IPS-18c (cell line): ENCODE measurements around the gene DOCK7.

Experiments
- H3K4me3 ChIP-seq: 2 replicates; pipeline ENCODE4 v1.7.0; 2013; ENCODE audit warnings: low read depth, mild to moderate bottlenecking, low read length, moderate library complexity; ENCODE audit not compliant: insufficient read depth
- H3K9me3 ChIP-seq: one replicate; pipeline ENCODE4 v1.6.1; 2013; ENCODE audit warnings: mild to moderate bottlenecking, low read length, moderate library complexity; ENCODE audit not compliant: control insufficient read depth, insufficient read depth

The DOCK7 gene

DNA sequence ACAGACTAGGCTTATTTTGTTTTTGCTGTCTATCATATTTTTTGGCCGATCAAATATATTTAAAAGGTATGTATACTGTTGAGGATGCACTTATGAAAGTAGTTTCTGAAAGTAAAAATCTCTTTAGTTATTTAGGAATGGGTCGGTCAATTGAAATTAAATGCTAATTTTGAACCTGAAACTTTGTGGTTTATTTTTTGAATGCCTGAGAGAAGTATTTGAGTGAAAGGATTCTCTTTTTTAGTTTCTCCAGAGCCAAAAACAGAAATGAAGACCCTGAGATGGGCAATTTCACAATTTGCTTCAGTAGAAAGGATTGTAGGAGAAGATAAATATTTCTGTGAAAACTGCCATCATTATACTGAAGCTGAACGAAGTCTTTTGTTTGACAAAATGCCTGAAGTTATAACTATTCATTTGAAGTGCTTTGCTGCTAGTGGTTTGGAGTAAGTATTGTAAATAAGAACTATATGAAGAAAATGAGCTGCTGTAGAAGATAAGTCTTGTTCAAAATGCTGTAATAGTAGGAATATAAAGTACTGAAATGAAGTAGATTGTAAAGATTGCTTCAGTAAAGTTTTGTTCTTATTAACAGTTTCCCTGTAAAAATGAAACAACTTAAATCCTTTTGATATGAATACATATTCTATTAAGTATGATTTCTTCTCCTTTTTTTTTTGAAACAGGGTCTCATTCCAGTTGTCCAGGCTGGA, 239.8 kb downstream of the DOCK7 start:
- no peaks in the 10 kb centered on the region for H3K9me3 ChIP-seq
- no peak overlapping the region for H3K4me3 ChIP-seq

DNA sequence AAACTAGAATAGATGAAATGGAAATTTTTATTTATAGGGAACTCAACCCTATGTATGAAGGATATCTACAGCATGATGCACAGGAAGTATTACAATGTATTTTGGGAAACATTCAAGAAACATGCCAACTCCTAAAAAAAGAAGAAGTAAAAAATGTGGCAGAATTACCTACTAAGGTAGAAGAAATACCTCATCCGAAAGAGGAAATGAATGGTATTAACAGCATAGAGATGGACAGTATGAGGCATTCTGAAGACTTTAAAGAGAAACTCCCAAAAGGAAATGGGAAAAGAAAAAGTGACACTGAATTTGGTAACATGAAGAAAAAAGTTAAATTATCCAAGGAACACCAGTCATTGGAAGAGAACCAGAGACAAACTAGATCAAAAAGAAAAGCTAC, 243.5 kb downstream of the DOCK7 start:
- Histone ChIP-seq H3K4me3 (no peak overlapping the region), H3K9me3 (no peaks in the 10 kb centered on the region)

DNA sequence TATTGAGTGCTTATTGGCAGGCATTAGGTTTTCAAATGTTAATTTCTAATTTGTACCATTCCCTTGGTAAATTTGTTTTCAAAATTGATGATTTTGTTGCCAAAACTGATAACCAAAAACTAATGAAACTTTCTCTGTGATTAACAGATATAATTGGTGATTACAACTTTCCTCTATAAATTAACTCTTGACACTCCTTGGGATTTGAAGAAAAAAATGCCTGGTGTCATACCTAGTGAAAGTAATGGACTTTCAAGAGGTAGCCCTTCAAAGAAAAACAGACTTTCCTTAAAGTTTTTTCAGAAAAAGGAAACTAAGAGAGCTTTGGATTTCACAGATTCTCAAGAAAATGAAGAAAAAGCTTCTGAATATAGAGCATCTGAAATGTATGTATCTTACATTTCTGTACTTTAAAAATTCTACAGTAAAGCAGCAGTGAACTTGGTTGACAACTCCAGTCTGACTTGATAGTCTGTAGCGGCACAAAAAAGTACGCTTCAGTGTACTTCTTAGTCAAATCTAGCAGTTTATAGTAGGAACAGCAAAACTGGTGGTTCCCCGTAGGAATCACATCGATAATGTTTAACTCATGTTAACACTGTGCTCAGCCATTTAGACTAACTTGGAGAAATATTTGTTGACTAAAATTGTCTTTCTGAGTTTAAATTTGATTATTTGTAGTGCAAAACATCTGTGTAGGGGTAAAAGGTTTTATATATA, 248.4 kb downstream of the DOCK7 start:
- Histone ChIP-seq H3K9me3 (no peaks in the 10 kb centered on the region), H3K4me3 (no peak overlapping the region)

DNA sequence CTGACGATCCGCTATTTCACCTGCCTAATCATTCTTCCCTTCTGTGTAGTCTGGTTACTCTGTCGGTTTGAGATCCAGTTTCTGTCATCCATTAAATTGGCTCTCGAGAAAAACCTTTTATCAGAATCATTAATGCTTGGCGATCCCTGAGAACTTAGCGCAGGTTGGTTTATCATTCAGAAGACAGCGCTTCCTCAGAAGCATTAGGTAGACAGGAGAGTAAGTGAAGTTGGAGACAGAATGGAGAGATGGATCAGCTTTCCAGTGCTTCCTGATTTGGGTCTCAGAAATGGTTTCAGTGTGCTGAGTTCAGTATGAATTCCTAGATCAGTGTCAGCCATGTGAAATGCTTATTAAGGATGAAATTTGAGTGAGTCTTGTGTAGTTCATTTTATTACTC, 250.0 kb downstream of the DOCK7 start:
- H3K4me3 ChIP-seq, result peak overlapping the region; percentile 94

DNA sequence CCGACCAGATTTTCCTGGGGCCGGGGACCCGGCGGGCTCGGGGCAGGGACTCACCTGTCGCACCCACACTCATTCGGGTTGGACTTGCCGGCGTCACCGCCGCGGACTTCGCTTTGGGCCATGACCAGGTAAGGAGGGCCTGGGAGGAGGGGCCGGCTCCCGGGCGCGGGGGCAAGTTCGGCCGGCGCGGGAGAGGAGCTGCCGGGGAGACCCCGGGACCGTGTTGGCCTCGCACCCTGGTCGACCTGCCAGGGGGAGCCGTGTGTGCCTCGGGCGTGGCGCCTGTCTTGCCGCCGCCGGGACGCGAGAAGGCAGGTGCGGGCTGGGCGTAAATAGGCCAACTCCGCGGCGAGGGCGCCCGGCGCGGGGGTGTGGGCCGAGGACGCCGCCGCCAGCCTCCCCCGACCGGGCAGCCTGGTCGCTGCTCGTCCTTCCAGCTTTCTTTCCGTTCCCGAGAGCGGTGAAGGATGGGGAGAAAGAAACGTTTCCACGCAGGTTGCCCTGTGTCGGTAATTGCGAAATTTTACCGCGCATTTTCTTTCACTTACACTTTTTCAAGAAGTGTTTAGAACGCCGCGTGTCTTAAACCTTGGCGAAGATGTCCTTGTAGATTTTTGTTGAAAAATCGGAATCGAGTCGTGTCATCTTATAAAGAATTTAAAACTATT, 250.8 kb downstream of the DOCK7 start:
- Histone ChIP-seq H3K9me3 (no peaks in the 10 kb centered on the region), H3K4me3 (peak overlapping the region; percentile 94)

More for the DNA sequence above, 250.0 kb downstream of the DOCK7 start:
- H3K9me3 ChIP-seq, result no peaks in the 10 kb centered on the region

DNA sequence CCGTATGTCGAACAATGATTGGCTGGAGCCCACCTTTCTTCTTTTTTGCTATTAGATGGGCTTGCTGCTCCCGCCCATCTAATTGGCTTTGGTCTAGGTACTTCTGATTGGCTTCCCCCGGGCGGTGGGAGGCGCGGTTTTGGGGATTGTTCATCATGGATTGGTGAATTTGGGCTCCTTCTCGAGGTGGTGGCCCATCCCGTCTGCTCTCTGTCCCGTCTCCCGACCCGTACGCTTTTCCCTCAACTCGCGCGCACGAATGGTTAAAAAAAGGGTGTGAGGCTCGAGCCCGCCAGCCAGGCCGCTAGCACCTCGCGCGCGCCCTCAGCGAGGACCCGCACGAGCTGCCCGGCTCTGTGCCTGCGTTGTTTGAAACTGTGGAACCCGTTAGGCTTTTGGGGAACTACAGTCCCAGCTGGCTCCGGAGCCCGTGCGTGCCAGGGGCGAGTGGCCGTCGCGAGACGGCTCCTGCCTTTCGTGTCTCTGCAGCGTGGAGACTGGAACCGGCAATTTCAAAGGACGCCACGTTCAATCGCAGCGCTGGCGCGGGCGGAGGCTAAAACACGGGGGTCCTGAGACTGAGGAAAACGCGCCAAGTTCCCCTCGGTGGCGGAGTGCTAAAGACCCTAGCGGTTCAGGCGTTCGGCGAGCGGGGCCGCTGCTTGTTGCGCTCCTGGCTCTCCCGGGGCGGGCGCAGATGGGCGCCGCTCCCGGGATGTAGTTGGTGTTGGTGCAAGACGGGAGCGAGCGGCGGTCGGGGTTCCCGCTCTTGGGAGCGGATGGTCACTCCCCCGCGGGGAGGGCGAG, 251.5 kb downstream of the DOCK7 start, which contains the start of gene USP1:
Gene USP1, plus strand, starts transcription at position 584 of the 807 bp plus-strand sequence. CDS start 2,819 bp downstream, outside the sequence.
- H3K4me3 ChIP-seq, result peak within 1 kb of the TSS; percentile 94
- H3K9me3 ChIP-seq, result no peaks in the 10 kb centered on the region

DNA sequence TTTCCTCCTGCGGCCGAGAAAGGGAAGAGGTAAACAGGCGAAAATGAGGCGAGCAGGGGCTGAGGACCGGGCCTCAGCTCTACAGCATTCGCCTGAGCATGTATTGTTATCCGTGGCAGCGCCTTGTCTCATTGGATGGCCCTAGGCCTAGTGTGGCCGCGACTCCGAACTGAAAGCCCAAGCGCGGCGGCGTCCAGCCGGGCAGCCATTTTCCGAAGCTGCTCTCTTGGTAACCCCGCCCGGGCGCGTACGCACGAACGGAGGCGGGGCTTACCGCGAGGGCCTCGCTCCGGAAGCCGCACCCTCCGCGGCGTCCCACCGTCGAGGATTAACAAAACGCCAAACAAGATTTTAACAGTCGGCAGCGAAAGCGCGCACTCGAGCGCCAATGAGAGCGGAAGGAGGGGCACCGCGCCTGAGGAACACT, 252.1 kb downstream of the DOCK7 start:
- Histone ChIP-seq H3K4me3 (peak overlapping the region; percentile 94), H3K9me3 (no peaks in the 10 kb centered on the region)

DNA sequence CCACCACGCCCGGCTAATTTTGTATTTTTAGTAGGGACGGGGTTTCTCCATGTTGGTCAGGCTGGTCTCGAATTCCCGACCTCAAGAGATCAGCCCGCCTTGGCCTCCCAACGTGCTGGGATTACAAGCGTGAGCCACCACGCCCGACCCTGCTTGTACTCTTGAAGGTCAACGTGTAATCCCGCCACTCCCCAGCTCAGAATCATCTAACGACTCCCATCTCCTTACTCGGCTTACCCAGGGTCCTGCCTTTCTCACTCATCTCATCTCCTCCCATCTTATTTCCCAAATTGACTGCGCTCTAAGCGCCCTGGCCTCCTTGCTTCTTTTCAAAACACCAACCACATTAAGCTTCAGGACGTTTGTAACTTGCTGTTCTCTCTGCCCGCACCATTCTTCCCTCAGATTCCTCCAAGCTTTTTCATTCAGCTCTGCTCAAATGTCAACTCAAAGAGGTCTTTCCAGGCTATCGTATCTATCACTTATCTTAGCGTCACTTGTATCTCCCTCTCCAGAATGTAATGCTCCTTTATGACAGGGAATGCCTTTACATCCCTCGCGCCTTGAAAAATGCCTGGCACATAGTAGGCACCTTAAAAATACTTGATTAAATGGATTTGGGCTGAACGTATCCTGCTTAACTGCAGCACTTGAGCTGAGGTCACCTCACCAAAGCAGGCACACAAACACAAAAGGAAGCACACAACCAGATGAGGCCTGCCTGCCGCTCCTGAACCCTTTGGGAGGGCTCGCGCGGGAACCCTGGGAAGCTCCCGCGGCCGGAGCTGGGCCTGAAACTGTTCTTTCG, 252.8 kb downstream of the DOCK7 start:
- no peaks in the 10 kb centered on the region for H3K9me3 ChIP-seq
- H3K4me3 ChIP-seq, result peak overlapping the region; percentile 94

DNA sequence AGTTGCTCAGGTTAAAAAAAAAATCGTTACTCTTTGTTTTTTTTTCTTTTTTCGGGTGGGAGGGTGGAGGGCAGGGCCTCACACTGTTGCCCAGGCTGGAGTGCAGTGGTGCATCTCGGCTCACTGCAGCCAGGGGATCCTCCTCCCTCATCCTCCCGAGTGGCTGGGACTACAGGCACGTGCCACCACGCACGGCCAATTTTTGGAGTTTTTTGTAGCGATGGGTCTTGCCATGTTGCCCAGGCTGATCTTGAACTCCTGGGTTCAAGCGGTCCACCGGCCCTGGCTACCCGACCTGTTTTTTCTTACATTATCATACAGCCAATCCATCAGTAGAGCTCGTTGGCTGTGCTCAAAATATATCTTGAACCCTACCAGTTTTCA, 253.6 kb downstream of the DOCK7 start:
- no peak overlapping the region for H3K4me3 ChIP-seq
- no peaks in the 10 kb centered on the region for H3K9me3 ChIP-seq

DNA sequence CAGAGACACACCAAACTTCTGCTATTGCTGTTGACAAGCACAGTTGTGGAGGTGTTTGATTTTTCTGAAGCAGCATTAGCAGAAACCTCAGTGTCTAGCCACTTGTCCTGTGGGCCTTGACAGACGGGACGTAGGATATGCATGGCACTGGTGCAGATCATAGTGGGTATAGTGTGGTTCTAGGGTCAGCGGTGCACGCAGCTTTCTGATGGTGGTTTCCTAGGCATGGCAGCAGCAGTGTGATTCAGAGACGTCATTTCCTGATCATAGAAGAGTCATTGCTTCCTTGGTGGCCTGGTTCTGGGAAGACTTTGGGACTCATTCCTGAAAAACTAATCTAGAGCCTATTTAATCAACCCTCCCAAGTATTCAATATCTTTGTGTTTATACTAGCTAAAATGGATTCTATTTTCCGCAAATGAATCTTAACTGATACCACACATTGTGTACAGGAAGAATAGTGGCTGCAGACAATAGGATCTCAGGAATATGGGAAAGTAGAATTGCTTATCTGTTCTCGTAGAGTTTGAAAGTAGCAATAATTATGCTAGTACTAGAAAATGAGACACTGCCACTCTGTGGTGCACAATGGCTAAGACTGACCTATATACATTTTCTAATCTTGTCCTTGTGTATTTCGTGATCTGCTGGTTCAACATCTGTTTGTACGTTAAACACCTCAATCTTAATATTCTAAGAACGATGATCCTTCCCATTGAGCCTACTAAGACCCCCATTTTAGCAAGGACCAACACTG, 254.1 kb downstream of the DOCK7 start:
- Histone ChIP-seq H3K9me3 (no peaks in the 10 kb centered on the region), H3K4me3 (no peak overlapping the region)

DNA sequence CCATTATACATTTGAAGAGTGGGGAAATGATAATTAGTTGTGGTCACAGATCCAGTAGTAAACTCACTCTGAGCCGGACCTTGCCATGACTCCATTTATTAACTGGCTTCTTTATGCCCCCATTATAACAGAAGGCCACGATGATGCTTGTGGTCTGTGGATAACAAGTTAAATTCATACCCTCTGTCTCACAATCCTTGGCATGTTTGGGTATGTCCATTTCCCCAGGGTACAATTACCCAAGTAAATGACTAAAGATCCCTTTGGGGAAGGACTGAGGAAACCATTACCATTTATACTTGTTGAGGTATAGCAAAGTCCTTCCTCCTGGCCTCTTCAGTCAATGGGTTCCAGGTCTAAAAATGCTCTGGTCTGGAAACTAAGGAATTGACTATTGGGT, 258.6 kb downstream of the DOCK7 start:
- H3K4me3 ChIP-seq, result no peak overlapping the region
- no peaks in the 10 kb centered on the region for H3K9me3 ChIP-seq

DNA sequence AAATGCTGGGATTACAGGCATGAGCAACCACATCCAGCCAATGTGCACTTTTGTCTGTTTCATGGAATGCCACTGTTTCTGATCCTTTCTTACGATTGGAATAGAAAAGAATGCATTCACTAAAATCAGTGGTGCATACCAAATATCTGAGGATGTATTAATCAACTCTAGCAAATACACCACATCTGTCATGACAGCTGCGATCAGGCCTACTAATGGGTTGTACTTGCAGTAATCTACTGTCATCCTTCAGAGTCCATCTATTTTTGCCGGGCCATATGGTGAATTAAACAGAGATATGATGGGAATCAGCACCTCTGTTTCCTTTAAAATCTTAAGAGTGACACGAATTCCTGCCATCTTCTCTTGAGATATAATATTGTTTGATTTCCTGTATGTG, 259.8 kb downstream of the DOCK7 start:
- H3K9me3 ChIP-seq, result no peaks in the 10 kb centered on the region
- no peak overlapping the region for H3K4me3 ChIP-seq

DNA sequence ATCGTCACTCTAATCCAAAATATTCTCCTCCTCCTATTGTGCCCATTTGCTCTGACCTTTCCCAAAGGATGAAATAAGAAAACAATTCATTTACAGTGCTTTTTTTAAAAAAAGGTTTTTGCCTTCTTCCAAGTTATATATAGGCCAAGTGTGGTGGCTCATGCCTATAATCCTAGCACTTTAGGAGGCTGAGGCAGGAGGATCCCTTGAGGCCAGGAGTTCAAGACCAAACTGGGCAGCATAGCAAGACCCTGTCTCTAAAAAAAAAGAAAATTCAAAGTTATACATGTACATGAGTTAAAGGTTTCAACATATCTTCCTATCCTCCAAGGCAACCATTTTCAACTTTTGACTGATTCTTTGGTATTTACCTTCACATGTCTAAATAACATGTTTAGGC, 261.4 kb downstream of the DOCK7 start:
- no peaks in the 10 kb centered on the region for H3K9me3 ChIP-seq
- H3K4me3 ChIP-seq, result no peak overlapping the region

DNA sequence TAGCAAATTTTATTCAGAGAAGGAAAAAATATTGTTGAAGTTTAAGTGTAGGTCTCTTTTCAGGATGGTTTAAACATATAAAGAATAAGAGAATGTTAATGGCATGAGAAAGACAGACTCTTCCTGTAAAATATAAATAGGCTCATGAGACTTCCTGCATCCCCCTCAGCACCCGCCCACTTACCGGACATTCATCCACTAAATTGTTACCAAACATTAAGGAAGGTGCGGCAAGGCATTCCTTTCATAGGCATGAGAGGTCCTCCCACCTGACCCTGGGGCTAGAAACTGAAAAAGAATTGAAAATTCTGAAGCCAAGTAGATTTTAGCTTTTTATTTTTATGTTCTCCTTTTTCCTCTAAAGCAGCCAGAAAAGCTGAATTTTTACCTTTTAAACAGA, 261.9 kb downstream of the DOCK7 start:
- H3K4me3 ChIP-seq, result no peak overlapping the region

DNA sequence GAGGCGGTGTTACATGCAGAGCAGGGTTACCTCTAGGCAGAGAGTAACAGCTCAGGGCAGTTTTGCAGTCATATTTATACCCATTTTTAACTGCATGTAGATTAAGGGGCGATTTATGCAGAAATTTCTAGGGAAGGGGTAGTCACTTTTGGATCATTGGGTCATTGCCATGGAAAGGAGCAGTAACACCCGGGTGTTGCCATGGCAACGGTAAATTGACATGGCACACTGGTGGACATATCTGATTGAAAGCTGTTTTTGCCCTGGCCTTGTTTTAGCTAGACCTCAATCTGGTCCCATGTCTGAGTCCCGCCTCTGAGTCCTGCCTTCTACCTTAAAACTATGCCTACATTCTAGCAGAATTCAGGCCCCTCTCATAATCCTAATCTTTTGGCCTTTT, 263.1 kb downstream of the DOCK7 start:
- no peak overlapping the region for H3K4me3 ChIP-seq
- H3K9me3 ChIP-seq, result no peaks in the 10 kb centered on the region

More for the DNA sequence above, 261.9 kb downstream of the DOCK7 start:
- H3K9me3 ChIP-seq, result no peaks in the 10 kb centered on the region

DNA sequence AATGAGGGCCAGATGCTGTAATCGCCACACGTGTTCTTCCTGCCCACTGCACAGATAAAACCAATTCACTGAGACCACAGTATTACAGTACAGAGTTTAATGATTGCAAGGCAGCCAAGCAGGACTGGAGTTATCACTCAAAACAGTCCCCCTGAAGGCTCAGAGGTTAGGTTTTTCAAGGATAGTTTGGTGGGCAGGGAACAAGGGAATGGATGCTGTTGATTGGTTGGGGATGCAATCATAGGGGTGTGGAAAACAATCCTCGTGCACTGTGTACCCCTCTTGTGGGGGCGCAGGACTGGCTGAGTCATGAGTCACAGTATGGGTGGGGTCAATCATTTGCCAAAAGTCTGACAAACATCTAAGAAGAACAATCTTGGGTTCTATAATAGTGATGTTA, 263.8 kb downstream of the DOCK7 start:
- no peak overlapping the region for H3K4me3 ChIP-seq
- H3K9me3 ChIP-seq, result no peaks in the 10 kb centered on the region
